Smooth muscle cell (in vitro differentiated cells): ENCODE results near the gene TOLLIP. TPM values are rescaled to one million over a fixed set of nuclear protein-coding genes. Genes with fewer than 3 reads are reported as not detected.

Source experiments
- DNase-seq: peaks from one replicate; lab custom pipeline; 2025; ENCODE audit not compliant: unreplicated experiment; lab: John Stamatoyannopoulos, UW
- H2AFZ ChIP-seq: fragments of 200-600 bp; sonication (generic); 2 replicates; pipeline ENCODE4 v1.6.0; 2016; ENCODE audit warnings: antibody characterized with exemption, low read depth, mild to moderate bottlenecking
- H3F3A ChIP-seq: fragments of 200-600 bp; sonication (generic); 2 replicates; pipeline ENCODE4 v1.6.0; 2017; ENCODE audit warnings: antibody characterized with exemption, low read depth
- H3K27ac ChIP-seq: fragments of 200-600 bp; sonication (generic); 2 replicates; pipeline ENCODE4 v1.5.1; 2016; ENCODE audit warnings: low read depth, mild to moderate bottlenecking
- H3K27me3 ChIP-seq: fragments of 200-600 bp; sonication (generic); 2 replicates; pipeline ENCODE4 v1.6.1; 2016; ENCODE audit warnings: low read depth, mild to moderate bottlenecking
- H3K36me3 ChIP-seq: fragments of 200-600 bp; sonication (generic); 2 replicates; pipeline ENCODE4 v1.5.1; 2016; ENCODE audit warnings: low read depth
- H3K4me1 ChIP-seq: fragments of 200-600 bp; sonication (generic); 2 replicates; pipeline ENCODE4 v1.5.1; 2016; ENCODE audit warnings: low read depth
- H3K4me2 ChIP-seq: fragments of 200-600 bp; sonication (generic); 2 replicates; pipeline ENCODE4 v1.6.0; 2016; ENCODE audit warnings: mild to moderate bottlenecking
- H3K4me3 ChIP-seq: fragments of 200-600 bp; sonication (generic); 2 replicates; pipeline ENCODE4 v1.5.1; 2016; ENCODE audit warnings: mild to moderate bottlenecking
- H3K79me2 ChIP-seq: fragments of 200-600 bp; sonication (generic); 2 replicates; pipeline ENCODE4 v1.6.0; 2016; ENCODE audit warnings: low read depth, mild to moderate bottlenecking
- H3K9ac ChIP-seq: fragments of 200-600 bp; sonication (generic); 2 replicates; pipeline ENCODE4 v1.6.0; 2016; ENCODE audit warnings: low read depth
- H3K9me3 ChIP-seq: fragments of 200-600 bp; sonication (generic); replicated peaks from 2 replicates; pipeline ENCODE4 v1.5.1; 2016; ENCODE audit warnings: low read depth
- H4K20me1 ChIP-seq: fragments of 200-600 bp; sonication (generic); 2 replicates; pipeline ENCODE4 v1.6.0; 2016; ENCODE audit warnings: low read depth
- WGBS: methylation state at CpG from one replicate; pipeline ENCODE4 v1.1.7; 2016; ENCODE audit warnings: low lambda C conversion rate; 5-methylcytosine and 5-hydroxymethylcytosine counted together
- polyA plus RNA-seq: library from polyadenylated mRNA; unstranded; fragments of >200 nt; fragmentation: Nextera tagmentation; extraction: Ambion mirVana; gene quantifications from 2 replicates; pipeline ENCODE4 v1.2.1, GENCODE V29; 2016
- total RNA-seq: library from RNA; depleted of rRNA; stranded (reverse); fragments of >200 nt; gene quantifications from 2 replicates; pipeline ENCODE4 v1.2.3, GENCODE V29; 2014
- TF ChIP-seq, protein P1 (sequence below): fragments of 200-600 bp; sonication (generic); IDR thresholded peaks from 2 replicates; pipeline ENCODE4 v1.5.1; 2017; ENCODE audit warnings: borderline replicate concordance, mild to moderate bottlenecking, antibody characterized with exemption; ENCODE audit not compliant: insufficient read depth, poor library complexity, severe bottlenecking

TOLLIP gene
- total and polyA plus RNA-seq, 2 experiments from 2014 or later: 20.3 to 63.0 TPM

DNA sequence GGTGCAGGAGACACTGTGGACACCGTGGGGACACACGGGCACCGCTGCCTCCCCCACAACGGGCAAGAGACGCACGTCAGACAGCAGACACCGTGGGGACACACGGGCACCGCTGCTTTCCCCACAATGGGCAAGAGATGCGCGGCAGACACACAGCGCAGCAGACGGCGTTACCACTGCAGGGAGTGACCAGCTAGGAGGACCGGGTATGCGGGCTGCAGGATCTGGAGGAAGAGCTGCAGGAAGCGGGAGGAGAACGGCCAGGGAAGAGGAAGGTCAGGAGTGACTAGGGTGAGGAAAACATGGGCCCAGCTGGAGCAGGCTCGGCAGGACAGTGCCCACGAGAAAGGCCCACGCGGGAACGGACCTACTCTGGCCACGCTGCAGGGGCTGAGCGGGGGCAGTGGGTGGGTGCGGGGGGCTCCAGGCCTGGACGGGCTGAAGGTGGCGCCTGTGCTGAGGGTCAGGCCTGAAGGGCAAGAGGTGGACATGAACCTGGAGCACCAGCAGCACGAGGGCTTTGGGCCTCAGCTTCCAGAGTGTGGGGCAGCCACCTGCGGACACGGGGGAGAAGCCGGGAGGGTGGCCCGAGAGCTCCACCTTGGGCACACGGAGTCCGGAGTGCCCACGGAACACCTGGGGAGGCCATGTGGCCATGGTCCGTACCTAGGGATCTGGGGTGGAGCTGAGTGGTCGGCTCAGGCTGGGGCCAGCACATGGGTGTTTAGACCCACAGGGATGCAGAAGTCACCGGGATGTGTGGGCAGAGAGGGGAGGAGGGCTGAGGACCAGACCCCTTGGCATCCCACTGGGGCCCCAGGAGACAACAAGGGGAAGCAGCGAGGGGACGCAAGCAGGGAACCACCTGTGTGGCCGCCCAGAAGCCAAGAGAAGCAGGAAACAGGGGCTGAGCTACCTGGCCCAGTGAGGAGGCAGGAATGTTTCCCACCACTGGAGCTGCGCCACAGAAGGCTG, 16.5 kb downstream of the TOLLIP start:
- no peaks in the 10 kb centered on the region for H3K36me3 ChIP-seq
- TF ChIP-seq, protein P1, sequence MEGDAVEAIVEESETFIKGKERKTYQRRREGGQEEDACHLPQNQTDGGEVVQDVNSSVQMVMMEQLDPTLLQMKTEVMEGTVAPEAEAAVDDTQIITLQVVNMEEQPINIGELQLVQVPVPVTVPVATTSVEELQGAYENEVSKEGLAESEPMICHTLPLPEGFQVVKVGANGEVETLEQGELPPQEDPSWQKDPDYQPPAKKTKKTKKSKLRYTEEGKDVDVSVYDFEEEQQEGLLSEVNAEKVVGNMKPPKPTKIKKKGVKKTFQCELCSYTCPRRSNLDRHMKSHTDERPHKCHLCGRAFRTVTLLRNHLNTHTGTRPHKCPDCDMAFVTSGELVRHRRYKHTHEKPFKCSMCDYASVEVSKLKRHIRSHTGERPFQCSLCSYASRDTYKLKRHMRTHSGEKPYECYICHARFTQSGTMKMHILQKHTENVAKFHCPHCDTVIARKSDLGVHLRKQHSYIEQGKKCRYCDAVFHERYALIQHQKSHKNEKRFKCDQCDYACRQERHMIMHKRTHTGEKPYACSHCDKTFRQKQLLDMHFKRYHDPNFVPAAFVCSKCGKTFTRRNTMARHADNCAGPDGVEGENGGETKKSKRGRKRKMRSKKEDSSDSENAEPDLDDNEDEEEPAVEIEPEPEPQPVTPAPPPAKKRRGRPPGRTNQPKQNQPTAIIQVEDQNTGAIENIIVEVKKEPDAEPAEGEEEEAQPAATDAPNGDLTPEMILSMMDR: no peak
- peaks cover 89% of the 10 kb centered on the region for H4K20me1 ChIP-seq
- H3K79me2 ChIP-seq: peaks cover 30% of the 10 kb centered on the region
- no peak overlapping the region for H2AFZ ChIP-seq
- H3K9me3 ChIP-seq: no peaks in the 10 kb centered on the region
- 98% methylated on average over 35 of the region's 43 CpGs for WGBS
- H3K27me3 ChIP-seq: no peaks in the 10 kb centered on the region
- no peak overlapping the region for H3K4me2 ChIP-seq
- H3K27ac ChIP-seq: no peak overlapping the region
- H3K4me1 ChIP-seq: no peaks in the 10 kb centered on the region
- no peak overlapping the region for H3K9ac ChIP-seq
- H3F3A ChIP-seq: no peaks in the 10 kb centered on the region
- H3K4me3 ChIP-seq: no peak overlapping the region
- no peak for DNase-seq

DNA sequence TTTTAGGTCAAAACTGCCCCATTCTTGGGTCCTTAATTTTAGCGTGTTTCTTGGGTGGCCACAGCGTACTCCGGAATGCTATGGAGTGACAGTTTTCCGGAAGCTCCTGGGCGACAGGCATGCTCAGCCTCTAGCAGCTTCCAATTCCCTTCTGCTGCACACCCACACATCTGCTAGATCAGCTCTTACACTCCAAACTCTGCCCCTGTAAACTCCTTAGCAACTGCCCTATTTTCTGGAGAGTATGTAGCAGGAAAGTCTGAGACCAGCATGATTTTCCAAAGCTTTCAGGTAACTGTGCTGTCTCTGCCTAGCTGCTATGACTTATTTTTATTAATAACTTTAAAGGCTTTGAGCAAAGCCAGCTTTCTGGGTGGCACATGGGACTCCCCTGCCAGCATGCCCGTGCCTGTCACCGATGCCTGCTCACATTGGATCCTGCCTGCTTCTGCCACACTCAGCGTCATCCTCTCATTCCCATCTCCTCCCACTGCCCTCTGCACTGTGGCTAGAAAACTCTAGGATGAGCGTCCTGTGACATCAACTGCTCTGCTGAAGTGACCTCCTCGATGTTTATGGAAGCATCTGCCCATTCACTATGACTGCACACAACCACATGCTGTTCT, 17.3 kb downstream of the TOLLIP start:
- no peak overlapping the region for H3K4me2 ChIP-seq
- no peaks in the 10 kb centered on the region for H3K36me3 ChIP-seq
- H3K9me3 ChIP-seq: no peaks in the 10 kb centered on the region
- WGBS: 88% methylated on average over 10 of the region's 10 CpGs
- H2AFZ ChIP-seq: no peak overlapping the region
- H3K4me3 ChIP-seq: no peak overlapping the region
- no peaks in the 10 kb centered on the region for H3K4me1 ChIP-seq
- no peak overlapping the region for H3K9ac ChIP-seq
- TF ChIP-seq, protein P1: no peak
- peaks cover 81% of the 10 kb centered on the region for H4K20me1 ChIP-seq
- no peak overlapping the region for H3K27ac ChIP-seq
- H3F3A ChIP-seq: no peaks in the 10 kb centered on the region
- DNase-seq: no peak
- H3K79me2 ChIP-seq: peaks cover 22% of the 10 kb centered on the region
- no peaks in the 10 kb centered on the region for H3K27me3 ChIP-seq

DNA sequence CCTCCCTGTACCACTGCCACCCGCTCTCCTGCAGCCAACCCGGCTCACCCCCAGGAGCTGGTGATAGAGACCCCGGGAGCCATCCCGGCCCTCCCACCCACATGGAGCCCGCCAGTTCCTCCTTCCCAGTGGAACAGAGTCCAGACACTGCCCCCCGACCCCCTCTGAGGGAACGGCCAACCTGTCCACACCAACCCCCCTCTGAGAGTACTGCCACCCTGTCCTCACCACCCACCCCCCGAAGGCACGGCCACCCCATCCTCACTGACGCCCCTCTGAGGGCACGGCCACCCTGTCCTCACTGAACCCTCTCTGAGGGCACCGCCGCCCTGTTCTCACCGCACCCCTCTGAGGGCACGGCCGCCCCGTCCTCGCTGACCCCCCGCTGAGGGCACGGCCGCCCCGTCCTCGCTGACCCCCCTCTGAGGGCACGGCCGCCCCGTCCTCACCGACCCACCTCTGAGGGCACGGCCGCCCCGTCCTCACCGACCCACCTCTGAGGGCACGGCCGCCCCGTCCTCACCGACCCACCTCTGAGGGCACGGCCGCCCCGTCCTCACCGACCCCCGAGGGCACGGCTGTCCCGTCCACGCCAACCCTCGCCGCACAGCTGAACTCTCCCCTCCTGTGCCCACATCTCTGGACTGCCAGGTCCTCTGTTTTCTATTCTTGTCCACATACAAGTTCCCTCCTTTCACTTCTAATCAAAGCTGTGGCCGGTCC, 18.0 kb downstream of the TOLLIP start:
- WGBS: 96% methylated on average over 14 of the region's 46 CpGs
- TF ChIP-seq, protein P1: no peak

More for the DNA sequence above, 18.0 kb downstream of the TOLLIP start:
- Histone ChIP-seq H3K9me3 (no peaks in the 10 kb centered on the region), H2AFZ (no peak overlapping the region), H3K36me3 (no peaks in the 10 kb centered on the region), H3K4me3 (no peak overlapping the region), H3K9ac (no peak overlapping the region), H3K79me2 (peaks cover 21% of the 10 kb centered on the region), H4K20me1 (peaks cover 78% of the 10 kb centered on the region), H3K27ac (no peak overlapping the region), H3K4me1 (no peaks in the 10 kb centered on the region), H3F3A (no peaks in the 10 kb centered on the region), H3K27me3 (no peaks in the 10 kb centered on the region), H3K4me2 (no peak overlapping the region)
- DNase-seq: no peak
